Measurements from ENCODE around the gene MANSC1.

DNA sequence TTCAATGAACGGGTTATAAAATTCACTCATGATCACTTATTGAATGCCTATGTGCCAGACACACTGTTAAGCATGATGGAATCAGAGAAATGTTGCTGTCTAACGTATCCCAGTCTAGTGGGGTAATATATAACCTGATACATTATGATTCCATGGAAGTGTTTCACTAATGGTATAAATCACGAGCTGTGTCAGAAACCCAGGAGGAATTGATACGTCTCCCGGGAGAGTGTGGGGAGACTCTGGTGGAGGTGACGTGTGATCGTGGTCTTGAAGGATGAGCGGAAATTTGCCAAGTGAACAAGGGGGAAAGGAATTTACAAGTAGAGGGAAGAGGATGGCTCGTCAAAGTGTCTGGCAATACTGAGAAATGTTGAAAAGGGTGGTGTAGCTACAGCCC is 26.5 kb downstream of the MANSC1 start:
- TF ChIP-seq, protein P1, sequence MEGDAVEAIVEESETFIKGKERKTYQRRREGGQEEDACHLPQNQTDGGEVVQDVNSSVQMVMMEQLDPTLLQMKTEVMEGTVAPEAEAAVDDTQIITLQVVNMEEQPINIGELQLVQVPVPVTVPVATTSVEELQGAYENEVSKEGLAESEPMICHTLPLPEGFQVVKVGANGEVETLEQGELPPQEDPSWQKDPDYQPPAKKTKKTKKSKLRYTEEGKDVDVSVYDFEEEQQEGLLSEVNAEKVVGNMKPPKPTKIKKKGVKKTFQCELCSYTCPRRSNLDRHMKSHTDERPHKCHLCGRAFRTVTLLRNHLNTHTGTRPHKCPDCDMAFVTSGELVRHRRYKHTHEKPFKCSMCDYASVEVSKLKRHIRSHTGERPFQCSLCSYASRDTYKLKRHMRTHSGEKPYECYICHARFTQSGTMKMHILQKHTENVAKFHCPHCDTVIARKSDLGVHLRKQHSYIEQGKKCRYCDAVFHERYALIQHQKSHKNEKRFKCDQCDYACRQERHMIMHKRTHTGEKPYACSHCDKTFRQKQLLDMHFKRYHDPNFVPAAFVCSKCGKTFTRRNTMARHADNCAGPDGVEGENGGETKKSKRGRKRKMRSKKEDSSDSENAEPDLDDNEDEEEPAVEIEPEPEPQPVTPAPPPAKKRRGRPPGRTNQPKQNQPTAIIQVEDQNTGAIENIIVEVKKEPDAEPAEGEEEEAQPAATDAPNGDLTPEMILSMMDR (IDR thresholded peaks at IDR 0.05): no peak
- TF ChIP-seq POLR2A (IDR thresholded peaks at IDR 0.05): no peak

All from uterus (tissue), 2 donors.